GM12878 (cell line): ENCODE measurements around the gene KCNQ1. TPM values are rescaled to one million over a fixed set of nuclear protein-coding genes. Genes with fewer than 3 reads are reported as not detected.

Source experiments
- ATAC-seq: fragments of 200-7000 bp; cut with Tn5 transposase; 3 replicates; pipeline ENCODE4 v1.9.1; 2020; ENCODE audit warnings: mild to moderate bottlenecking, moderate library complexity
- BruUV-seq: library from RNA; stranded (reverse); fragments of 400-500 nt; replicated peaks from 2 replicates; lab custom pipeline; 2021; lab: Mats Ljungman, UMichigan
- CTCF ChIA-PET: fragments of 300-600 bp; sonication (Branson Sonifier 250); formaldehyde crosslinking; extraction: SDS; loops from one replicate; lab custom pipeline; 2021; ENCODE audit warnings: inconsistent platforms; lab: Yijun Ruan, JAX
- POLR2A ChIA-PET: fragments of 350-600 bp; formaldehyde crosslinking; extraction: SDS; loops from one replicate; lab custom pipeline; 2021; ENCODE audit warnings: inconsistent platforms; lab: Charles Lee
- RAD21 ChIA-PET: fragments of 300-600 bp; sonication (Branson Sonifier 250); formaldehyde crosslinking; loops from one replicate; lab custom pipeline; 2023; ENCODE audit warnings: antibody characterized with exemption; ENCODE audit not compliant: unreplicated experiment; lab: Charles Lee
- SMC1A ChIA-PET: fragments of 300-600 bp; sonication (Branson Sonifier 250); formaldehyde crosslinking; loops from one replicate; lab custom pipeline; 2023; ENCODE audit not compliant: unreplicated experiment, uncharacterized antibody; lab: Charles Lee
- DNase-seq: peaks from one replicate; pipeline ENCODE4 v3.0.0-alpha.2; 2011; ENCODE audit warnings: low read depth, low spot score
- FAIRE-seq: peaks from 3 replicates; lab custom pipeline; 2011; peaks lifted over from hg19 to GRCh38; lab: Jason Lieb, UNC
- H2AFZ ChIP-seq: 2 replicates; pipeline ENCODE4 v1.6.0; 2011; ENCODE audit warnings: low read depth, low read length, control low read depth; ENCODE audit not compliant: control insufficient read depth
- H3K27ac ChIP-seq: 2 replicates; pipeline ENCODE4 v1.5.1; 2011; ENCODE audit warnings: control low read depth; ENCODE audit not compliant: control insufficient read depth, insufficient read depth
- H3K27me3 ChIP-seq, 2 experiments: replicated peaks in 1 of 2; 2 replicates each; pipeline versions ENCODE4 v1.6.0 to v1.6.1; 2011; ENCODE audit warnings: low read length in 1 of 2; ENCODE audit not compliant: control insufficient read depth in 2 of 2, insufficient read depth in 2 of 2
- H3K36me3 ChIP-seq, 2 experiments: 2 replicates each; pipeline ENCODE4 v1.5.1; 2011; ENCODE audit warnings: low read length in 1 of 2; ENCODE audit not compliant: control insufficient read depth in 2 of 2, insufficient read depth in 2 of 2
- H3K4me1 ChIP-seq: 2 replicates; pipeline ENCODE4 v1.6.1; 2011; ENCODE audit warnings: mild to moderate bottlenecking, low read length, moderate library complexity, mixed read lengths; ENCODE audit not compliant: control insufficient read depth, insufficient read depth
- H3K4me2 ChIP-seq: 2 replicates; pipeline ENCODE4 v1.6.0; 2011; ENCODE audit warnings: control low read depth; ENCODE audit not compliant: control insufficient read depth, insufficient read depth
- H3K4me3 ChIP-seq: fragments of 200-600 bp; sonication (generic); 2 replicates; pipeline ENCODE4 v1.5.1; 2016
- H3K79me2 ChIP-seq: 2 replicates; pipeline ENCODE4 v1.6.0; 2011; ENCODE audit warnings: low read length; ENCODE audit not compliant: control insufficient read depth, insufficient read depth
- H3K9ac ChIP-seq: 2 replicates; pipeline ENCODE4 v1.8.0; 2011; ENCODE audit warnings: low read length, control low read depth, mixed read lengths; ENCODE audit not compliant: control insufficient read depth, insufficient read depth
- H3K9me3 ChIP-seq: replicated peaks from 3 replicates; pipeline ENCODE4 v1.5.1; 2011; ENCODE audit warnings: mild to moderate bottlenecking, low read length; ENCODE audit not compliant: control insufficient read depth, insufficient read depth
- H4K20me1 ChIP-seq: 2 replicates; pipeline ENCODE4 v1.6.0; 2011; ENCODE audit not compliant: control insufficient read depth, insufficient read depth
- ESRRA ChIP-seq: IDR thresholded peaks from 2 replicates; pipeline ENCODE4 v1.6.1; 2012; ENCODE audit warnings: mild to moderate bottlenecking, low read length, improper control_type of control experiment
- KAT2A ChIP-seq: conservative IDR thresholded peaks from 2 replicates; pipeline ENCODE4 v1.6.1; 2011; ENCODE audit warnings: low read depth, low read length; ENCODE audit not compliant: control insufficient read depth
- SPI1 ChIP-seq: IDR thresholded peaks from 2 replicates; pipeline ENCODE4 v1.6.1; 2011; ENCODE audit warnings: low read depth, mild to moderate bottlenecking, low read length, moderate library complexity, borderline replicate concordance; ENCODE audit not compliant: insufficient read depth
- SREBF2 ChIP-seq: IDR thresholded peaks from 2 replicates; pipeline ENCODE4 v1.6.1; 2012; ENCODE audit warnings: mild to moderate bottlenecking, low read length
- SRF ChIP-seq, 2 experiments: IDR thresholded peaks; 2 replicates each; pipeline ENCODE4 v1.6.1; 2011; ENCODE audit warnings: low read depth in 2 of 2, low read length in 2 of 2, mild to moderate bottlenecking in 1 of 2, moderate library complexity in 1 of 2
- SUZ12 ChIP-seq: fragments of 200-600 bp; sonication (generic); IDR thresholded peaks from one replicate; pipeline ENCODE4 v1.6.1; 2018; ENCODE audit warnings: antibody characterized with exemption, mild to moderate bottlenecking; ENCODE audit not compliant: unreplicated experiment
- ZNF274 ChIP-seq: IDR thresholded peaks from one replicate; pipeline ENCODE4 v1.8.0; 2011; ENCODE audit not compliant: insufficient read length, insufficient read depth
- WGBS: methylation state at CpG from one replicate; pipeline ENCODE4 v1.1.6; 2016; ENCODE audit warnings: low lambda C conversion rate; ENCODE audit not compliant: insufficient replicate concordance, insufficient coverage; ENCODE audit errors: missing lambda C conversion rate; 5-methylcytosine and 5-hydroxymethylcytosine counted together
- in situ Hi-C: fragments of 300-500 bp; cut with MboI; formaldehyde crosslinking; loops from 9 replicates; pipeline ENCODE4 v1.14.3; 2018; ENCODE audit warnings: mixed read lengths
- intact Hi-C: fragments of 100-400 bp; cut with micrococcal nuclease; formaldehyde crosslinking; loops from one replicate; pipeline ENCODE4 v1.14.2; 2022; ENCODE audit not compliant: unreplicated experiment
- polyA plus RNA-seq, 11 experiments: library from polyadenylated mRNA; depleted of rRNA in 4 of 11; unstranded in 6 of 11; stranded (reverse) in 5 of 11; fragments of >200 nt; fragmentation: Nextera tagmentation in 4 of 11; fragmentation: Illumina TruSeq in 1 of 11; extraction: Ambion mirVana in 4 of 11; extraction: Trizol in 1 of 11; gene quantifications; 1 replicate in 1 of 11; 2 replicates in 10 of 11; pipeline versions ENCODE4 v1.2.1 to v1.2.3, GENCODE V29; 2011 to 2016; ENCODE audit warnings: inconsistent platforms in 2 of 11, missing spikeins in 2 of 11, low read depth in 1 of 11
- total RNA-seq, 4 experiments: library from RNA; depleted of rRNA in 3 of 4; stranded (reverse); fragments of >200 nt in 3 of 4; fragmentation: Illumina TruSeq in 1 of 4; extraction: Trizol in 1 of 4; gene quantifications; 2 replicates each; pipeline versions ENCODE4 v1.2.1 to v1.2.3, GENCODE V29; 2013 to 2021
- TF ChIP-seq, protein P1 (sequence below): fragments of 450-650 bp; IDR thresholded peaks from 2 replicates; pipeline ENCODE4 v1.6.1; 2017; ENCODE audit warnings: borderline replicate concordance
- TF ChIP-seq, protein P2 (sequence below): IDR thresholded peaks from 2 replicates; pipeline ENCODE4 v1.6.1; 2012; ENCODE audit warnings: improper control_type of control experiment, low read depth, low read length; ENCODE audit not compliant: insufficient replicate concordance
- TF ChIP-seq, protein P3 (sequence below): IDR thresholded peaks from 2 replicates; pipeline ENCODE4 v1.6.1; 2011; ENCODE audit warnings: borderline replicate concordance, low read depth, mild to moderate bottlenecking, moderate library complexity, mixed read lengths, low read length; ENCODE audit not compliant: insufficient read depth; ENCODE audit errors: extremely low read length
- TF ChIP-seq, protein P4 (sequence below): fragments of 150-350 bp; IDR thresholded peaks from 2 replicates; pipeline ENCODE4 v1.6.1; 2014; ENCODE audit warnings: mild to moderate bottlenecking, low read depth, low read length

The KCNQ1 gene
- total and polyA plus RNA-seq, 10 of the 15 experiments (the other 5 are each of a cell fraction or from before 2014, with no cell fraction given) = 0.03 to 0.15 (median 0.12) TPM; not detected in 7

DNA sequence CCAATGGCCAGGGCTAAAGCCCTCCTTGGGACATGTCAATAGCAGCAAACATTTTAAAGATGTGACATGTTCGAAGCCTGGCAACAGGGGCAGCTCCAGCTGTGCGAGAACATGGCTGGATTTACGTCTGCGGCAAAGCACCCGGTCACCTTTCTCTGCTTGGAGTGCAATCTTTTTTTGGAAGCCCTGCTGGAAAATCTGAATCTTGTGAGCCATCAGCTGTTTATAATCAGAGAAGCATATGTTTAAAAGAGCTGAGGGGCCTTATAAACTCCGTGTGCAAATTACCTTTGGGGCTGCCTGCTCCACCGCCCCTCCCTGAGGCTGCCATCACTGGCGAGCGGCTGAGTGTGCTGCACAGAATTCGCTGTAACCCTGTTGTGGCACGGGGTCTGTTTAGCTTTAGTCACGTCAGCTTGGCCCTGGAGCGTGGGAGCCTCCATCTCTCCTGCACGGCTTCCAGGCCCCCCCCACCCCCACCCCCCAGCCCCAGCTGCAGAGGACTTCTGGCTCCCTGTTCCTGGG lies 264.0 kb downstream of the KCNQ1 start:
- intact Hi-C loops = no loop called here
- no TSS peak for BruUV-seq

More for the DNA sequence above, 264.0 kb downstream of the KCNQ1 start:
- H2AFZ ChIP-seq = no peak overlapping the region
- DNase-seq = no peak
- ChIA-PET RAD21 (no interaction called here), POLR2A (no interaction called here), SMC1A (interaction anchor here (0.7 kb wide), 1 partner anchor 12 kb away, joined by 4 read pairs; no protein-coding TSS in a partner anchor), CTCF (no interaction called here)
- no peaks in the 10 kb centered on the region for H3K79me2 ChIP-seq
- WGBS = 49% methylated on average over 12 of the region's 14 CpGs
- no peak for FAIRE-seq
- H3K27ac ChIP-seq = no peak overlapping the region
- no peaks in the 10 kb centered on the region for H3K27me3 ChIP-seq
- H3K36me3 ChIP-seq = no peaks in the 10 kb centered on the region
- no peak overlapping the region for H3K9ac ChIP-seq
- H3K4me2 ChIP-seq = no peak overlapping the region
- in situ Hi-C loops = no loop called here
- no peak for ATAC-seq
- H3K4me3 ChIP-seq = no peak overlapping the region
- TF ChIP-seq, protein P1, sequence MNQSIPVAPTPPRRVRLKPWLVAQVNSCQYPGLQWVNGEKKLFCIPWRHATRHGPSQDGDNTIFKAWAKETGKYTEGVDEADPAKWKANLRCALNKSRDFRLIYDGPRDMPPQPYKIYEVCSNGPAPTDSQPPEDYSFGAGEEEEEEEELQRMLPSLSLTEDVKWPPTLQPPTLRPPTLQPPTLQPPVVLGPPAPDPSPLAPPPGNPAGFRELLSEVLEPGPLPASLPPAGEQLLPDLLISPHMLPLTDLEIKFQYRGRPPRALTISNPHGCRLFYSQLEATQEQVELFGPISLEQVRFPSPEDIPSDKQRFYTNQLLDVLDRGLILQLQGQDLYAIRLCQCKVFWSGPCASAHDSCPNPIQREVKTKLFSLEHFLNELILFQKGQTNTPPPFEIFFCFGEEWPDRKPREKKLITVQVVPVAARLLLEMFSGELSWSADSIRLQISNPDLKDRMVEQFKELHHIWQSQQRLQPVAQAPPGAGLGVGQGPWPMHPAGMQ = no peak
- TF ChIP-seq KAT2A (no peak), ESRRA (no peak), ZNF274 (no peak), SUZ12 (no peak), SRF (IDR thresholded peaks at IDR 0.05; ENCODE audit: low read depth in 2 of 2, low read length in 2 of 2) (no peak), SPI1 (no peak), SREBF2 (no peak)
- TF ChIP-seq, protein P2, sequence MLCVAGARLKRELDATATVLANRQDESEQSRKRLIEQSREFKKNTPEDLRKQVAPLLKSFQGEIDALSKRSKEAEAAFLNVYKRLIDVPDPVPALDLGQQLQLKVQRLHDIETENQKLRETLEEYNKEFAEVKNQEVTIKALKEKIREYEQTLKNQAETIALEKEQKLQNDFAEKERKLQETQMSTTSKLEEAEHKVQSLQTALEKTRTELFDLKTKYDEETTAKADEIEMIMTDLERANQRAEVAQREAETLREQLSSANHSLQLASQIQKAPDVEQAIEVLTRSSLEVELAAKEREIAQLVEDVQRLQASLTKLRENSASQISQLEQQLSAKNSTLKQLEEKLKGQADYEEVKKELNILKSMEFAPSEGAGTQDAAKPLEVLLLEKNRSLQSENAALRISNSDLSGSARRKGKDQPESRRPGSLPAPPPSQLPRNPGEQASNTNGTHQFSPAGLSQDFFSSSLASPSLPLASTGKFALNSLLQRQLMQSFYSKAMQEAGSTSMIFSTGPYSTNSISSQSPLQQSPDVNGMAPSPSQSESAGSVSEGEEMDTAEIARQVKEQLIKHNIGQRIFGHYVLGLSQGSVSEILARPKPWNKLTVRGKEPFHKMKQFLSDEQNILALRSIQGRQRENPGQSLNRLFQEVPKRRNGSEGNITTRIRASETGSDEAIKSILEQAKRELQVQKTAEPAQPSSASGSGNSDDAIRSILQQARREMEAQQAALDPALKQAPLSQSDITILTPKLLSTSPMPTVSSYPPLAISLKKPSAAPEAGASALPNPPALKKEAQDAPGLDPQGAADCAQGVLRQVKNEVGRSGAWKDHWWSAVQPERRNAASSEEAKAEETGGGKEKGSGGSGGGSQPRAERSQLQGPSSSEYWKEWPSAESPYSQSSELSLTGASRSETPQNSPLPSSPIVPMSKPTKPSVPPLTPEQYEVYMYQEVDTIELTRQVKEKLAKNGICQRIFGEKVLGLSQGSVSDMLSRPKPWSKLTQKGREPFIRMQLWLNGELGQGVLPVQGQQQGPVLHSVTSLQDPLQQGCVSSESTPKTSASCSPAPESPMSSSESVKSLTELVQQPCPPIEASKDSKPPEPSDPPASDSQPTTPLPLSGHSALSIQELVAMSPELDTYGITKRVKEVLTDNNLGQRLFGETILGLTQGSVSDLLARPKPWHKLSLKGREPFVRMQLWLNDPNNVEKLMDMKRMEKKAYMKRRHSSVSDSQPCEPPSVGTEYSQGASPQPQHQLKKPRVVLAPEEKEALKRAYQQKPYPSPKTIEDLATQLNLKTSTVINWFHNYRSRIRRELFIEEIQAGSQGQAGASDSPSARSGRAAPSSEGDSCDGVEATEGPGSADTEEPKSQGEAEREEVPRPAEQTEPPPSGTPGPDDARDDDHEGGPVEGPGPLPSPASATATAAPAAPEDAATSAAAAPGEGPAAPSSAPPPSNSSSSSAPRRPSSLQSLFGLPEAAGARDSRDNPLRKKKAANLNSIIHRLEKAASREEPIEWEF = no peak
- TF ChIP-seq, protein P3, sequence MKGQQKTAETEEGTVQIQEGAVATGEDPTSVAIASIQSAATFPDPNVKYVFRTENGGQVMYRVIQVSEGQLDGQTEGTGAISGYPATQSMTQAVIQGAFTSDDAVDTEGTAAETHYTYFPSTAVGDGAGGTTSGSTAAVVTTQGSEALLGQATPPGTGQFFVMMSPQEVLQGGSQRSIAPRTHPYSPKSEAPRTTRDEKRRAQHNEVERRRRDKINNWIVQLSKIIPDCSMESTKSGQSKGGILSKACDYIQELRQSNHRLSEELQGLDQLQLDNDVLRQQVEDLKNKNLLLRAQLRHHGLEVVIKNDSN = no peak
- TF ChIP-seq, protein P4, sequence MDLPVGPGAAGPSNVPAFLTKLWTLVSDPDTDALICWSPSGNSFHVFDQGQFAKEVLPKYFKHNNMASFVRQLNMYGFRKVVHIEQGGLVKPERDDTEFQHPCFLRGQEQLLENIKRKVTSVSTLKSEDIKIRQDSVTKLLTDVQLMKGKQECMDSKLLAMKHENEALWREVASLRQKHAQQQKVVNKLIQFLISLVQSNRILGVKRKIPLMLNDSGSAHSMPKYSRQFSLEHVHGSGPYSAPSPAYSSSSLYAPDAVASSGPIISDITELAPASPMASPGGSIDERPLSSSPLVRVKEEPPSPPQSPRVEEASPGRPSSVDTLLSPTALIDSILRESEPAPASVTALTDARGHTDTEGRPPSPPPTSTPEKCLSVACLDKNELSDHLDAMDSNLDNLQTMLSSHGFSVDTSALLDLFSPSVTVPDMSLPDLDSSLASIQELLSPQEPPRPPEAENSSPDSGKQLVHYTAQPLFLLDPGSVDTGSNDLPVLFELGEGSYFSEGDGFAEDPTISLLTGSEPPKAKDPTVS = no peak
- no peaks in the 10 kb centered on the region; the same call in 2 of the 3 replicates for H3K9me3 ChIP-seq
- no peaks in the 10 kb centered on the region for H4K20me1 ChIP-seq
- no peaks in the 10 kb centered on the region for H3K4me1 ChIP-seq
